ENCODE results near the gene CTNNA1.

CTNNA1 gene

DNA sequence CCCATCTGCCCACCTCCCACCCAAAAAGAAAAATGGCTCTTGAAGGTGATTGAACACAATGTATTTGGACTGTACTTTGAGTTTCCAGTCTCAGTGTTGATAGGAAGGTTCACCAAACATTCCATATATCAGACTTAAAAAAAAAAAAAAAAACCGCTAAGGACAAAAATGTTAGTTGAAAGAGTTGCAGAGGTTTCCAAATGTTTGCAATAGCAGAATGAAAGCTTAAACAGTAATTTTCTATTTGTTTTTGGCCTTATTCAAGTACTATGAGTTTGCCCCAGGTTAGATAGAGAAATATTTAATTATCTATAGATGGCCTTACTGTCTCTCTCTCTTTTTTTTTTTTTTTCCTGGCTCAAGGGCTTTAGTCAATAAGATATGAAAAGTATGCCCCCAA lies 115.8 kb downstream of the CTNNA1 start:
- Histone ChIP-seq H3K9me3 (peaks cover 0 to 2% (median 0%) of the 10 kb centered on the region in 3 donors), H3K27ac (no peak overlapping the region), H3K27me3 (no peaks in the 10 kb centered on the region), H3K36me3 (peaks cover 0 to 3% (median 0%) of the 10 kb centered on the region in 3 donors), H3K4me1 (peaks cover 0 to 64% (median 26%) of the 10 kb centered on the region in 4 donors), H3K4me3 (no peak overlapping the region)
- intact Hi-C loops (cut with DNase I; ENCODE audit: low total_unique reads): no loop called here
- no peak for TF ChIP-seq CTCF (IDR thresholded peaks at IDR 0.05)
- DNase-seq: no peak

GRCh38 chr5:138869763-138870500 lies 116.7 kb downstream of the CTNNA1 start:
- Histone ChIP-seq H3K4me3 (no peak overlapping the region), H3K36me3 (no peaks in the 10 kb centered on the region), H3K27ac (no peak overlapping the region), H3K27me3 (no peaks in the 10 kb centered on the region), H3K4me1 (peaks cover 0 to 73% (median 32%) of the 10 kb centered on the region in 4 donors), H3K9me3 (no peaks in the 10 kb centered on the region)
- TF ChIP-seq CTCF (IDR thresholded peaks at IDR 0.05): no peak
- intact Hi-C loops (cut with DNase I; ENCODE audit: low total_unique reads): no loop called here
- no peak for DNase-seq

DNA sequence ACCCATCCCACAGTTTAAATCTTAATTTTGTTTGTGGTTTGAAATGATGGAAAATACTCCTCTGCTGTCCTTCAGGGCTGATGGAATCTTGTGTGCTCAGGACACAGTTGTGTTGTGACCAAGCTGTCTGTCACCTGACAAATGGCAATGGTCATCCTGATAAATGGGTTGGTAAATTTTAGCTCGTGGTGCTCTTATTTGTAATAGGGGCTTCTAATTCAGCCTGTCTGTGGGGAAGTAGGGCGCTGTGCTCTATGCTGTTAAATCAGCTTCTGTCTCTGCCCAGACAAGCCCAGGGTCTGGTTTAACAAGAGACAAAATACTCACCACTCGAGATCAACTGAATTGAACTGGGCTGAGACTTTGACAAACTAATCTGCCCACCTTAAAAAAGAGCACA lies 117.4 kb downstream of the CTNNA1 start:
- Histone ChIP-seq H3K4me1 (peaks cover 0 to 80% (median 38%) of the 10 kb centered on the region in 4 donors), H3K27me3 (no peaks in the 10 kb centered on the region), H3K4me3 (no peak overlapping the region), H3K27ac (no peak overlapping the region), H3K36me3 (no peaks in the 10 kb centered on the region), H3K9me3 (no peaks in the 10 kb centered on the region)
- DNase-seq: no peak
- intact Hi-C loops (cut with DNase I; ENCODE audit: low total_unique reads): no loop called here
- no peak for TF ChIP-seq CTCF (IDR thresholded peaks at IDR 0.05)

- Histone ChIP-seq H3K9me3 (no peaks in the 10 kb centered on the region), H3K27me3 (no peaks in the 10 kb centered on the region), H3K4me3 (no peak overlapping the region), H3K36me3 (no peaks in the 10 kb centered on the region), H3K4me1 (peaks cover 0 to 78% (median 37%) of the 10 kb centered on the region in 4 donors), H3K27ac (no peak overlapping the region)
- DNase-seq: no peak
- intact Hi-C loops (cut with DNase I; ENCODE audit: low total_unique reads): no loop called here
- no peak for TF ChIP-seq CTCF (IDR thresholded peaks at IDR 0.05)
These were observed 119.7 kb downstream of the CTNNA1 start for GRCh38 chr5:138872841-138873465.

DNA sequence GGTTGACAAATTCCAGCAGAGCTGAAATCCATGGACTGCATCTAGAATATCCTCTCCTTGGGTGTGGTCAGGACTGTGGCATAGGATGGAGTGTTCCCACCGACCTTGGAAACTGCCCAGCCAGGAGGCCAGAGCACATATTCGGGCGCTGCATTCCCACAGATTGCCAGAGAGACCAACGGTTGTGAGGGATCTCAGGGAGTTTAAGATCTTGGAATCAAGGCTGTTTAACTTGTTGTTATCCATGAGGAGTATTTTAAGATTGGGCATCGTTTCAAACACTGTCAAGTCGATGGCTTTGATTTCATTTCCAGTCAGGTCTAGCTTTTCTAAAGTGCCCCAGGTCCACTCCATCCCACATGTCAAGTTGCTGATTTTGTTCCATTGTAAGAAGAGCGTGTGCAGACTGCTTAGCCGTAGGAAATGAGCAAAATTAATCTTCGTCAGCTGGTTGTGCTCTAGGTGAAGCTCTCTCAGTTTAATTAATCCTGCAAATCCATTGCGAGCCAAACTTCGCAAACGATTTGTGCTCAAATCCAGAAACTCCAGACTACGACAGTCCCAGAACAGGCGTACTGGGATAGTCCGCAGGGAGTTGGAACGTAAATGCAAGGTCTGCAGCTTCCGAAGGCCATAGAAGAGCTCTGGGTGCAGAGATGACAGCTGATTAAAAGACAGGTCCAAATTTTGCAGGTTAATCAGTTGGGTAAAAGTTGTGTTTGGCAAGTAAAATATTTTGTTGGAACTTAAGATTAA lies 120.4 kb downstream of the CTNNA1 start:
- no peak for DNase-seq
- Histone ChIP-seq H3K27me3 (no peaks in the 10 kb centered on the region), H3K9me3 (no peaks in the 10 kb centered on the region), H3K27ac (no peak overlapping the region), H3K4me3 (no peak overlapping the region), H3K4me1 (peaks cover 0 to 80% (median 41%) of the 10 kb centered on the region in 4 donors), H3K36me3 (no peaks in the 10 kb centered on the region)
- intact Hi-C loops (cut with DNase I; ENCODE audit: low total_unique reads): no loop called here
- no peak for TF ChIP-seq CTCF (IDR thresholded peaks at IDR 0.05)

Data from tibial artery (tissue), 4 donors.